GM19397 (cell line): ENCODE results near the gene PTGR1.
"Not testable (repeated sequence)": the region's sequence is repeated elsewhere in the genome, so short reads cannot be mapped to it uniquely, and the experiment has no call there.

Experiments used
- ATAC-seq: cut with Tn5 transposase; IDR thresholded peaks from one replicate; pipeline ENCODE4 v1.9.1; 2021; ENCODE audit warnings: mild to moderate bottlenecking, moderate library complexity; ENCODE audit not compliant: unreplicated experiment

The PTGR1 gene

DNA sequence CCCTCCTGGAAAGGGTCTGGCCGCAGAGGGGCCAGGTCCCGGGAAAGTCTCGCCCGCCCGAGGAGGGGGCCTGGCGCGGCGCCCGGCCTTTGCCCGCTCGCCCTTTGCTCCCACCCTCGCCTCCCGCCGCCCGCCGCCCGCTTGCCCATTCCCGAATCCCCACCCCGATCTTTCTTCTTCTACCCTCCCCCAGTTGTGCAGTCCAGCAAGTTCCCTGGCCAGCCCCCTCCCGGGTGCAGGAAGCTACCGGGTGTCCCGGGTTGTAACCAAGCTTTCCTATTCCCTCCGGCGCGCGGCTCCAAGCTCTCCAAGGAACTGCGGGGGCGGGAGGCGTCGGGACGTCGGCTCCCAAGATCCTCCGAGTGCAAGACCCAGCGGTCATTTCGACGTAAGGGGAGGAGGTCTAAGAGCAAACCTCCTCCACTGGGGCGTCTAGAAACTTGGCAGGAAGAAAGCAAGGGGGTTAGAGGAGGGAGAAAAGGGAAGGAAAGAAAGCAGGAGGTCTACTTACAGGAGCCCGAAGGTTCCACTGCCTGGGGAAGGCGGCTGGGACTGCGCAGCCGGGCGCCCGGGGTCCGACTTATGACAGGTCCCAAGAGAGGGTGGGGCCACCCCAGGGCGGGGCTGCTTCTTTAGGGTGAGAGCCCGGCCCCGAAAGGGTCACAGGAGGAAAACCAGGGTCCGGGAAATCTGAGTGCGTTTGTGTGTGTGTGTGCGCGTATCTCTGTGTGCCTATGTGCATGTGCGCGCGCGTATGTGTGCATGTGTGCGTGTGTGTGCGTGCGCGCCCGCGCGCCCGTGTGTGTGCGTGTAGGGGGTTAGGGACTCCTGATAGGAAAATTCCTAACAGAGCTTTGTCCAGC is at the start of gene PTGR1:
PTGR1 (minus strand) TSS at position 556 of the 863 bp plus-strand sequence. CDS start 2,225 bp downstream, outside the sequence.
- no peak for ATAC-seq

- no peak for ATAC-seq
Observed at GRCh38 chr9:111649016-111649415, 49.6 kb upstream of the PTGR1 start.

- no peak for ATAC-seq
Observed at GRCh38 chr9:111648066-111648465, 48.6 kb upstream of the PTGR1 start.

GRCh38 chr9:111646417-111646816 is 47.0 kb upstream of the PTGR1 start:
- ATAC-seq = no peak

GRCh38 chr9:111645806-111646205 is 46.4 kb upstream of the PTGR1 start:
- ATAC-seq = no peak

GRCh38 chr9:111644195-111644772 is 44.8 kb upstream of the PTGR1 start:
- no peak for ATAC-seq

DNA sequence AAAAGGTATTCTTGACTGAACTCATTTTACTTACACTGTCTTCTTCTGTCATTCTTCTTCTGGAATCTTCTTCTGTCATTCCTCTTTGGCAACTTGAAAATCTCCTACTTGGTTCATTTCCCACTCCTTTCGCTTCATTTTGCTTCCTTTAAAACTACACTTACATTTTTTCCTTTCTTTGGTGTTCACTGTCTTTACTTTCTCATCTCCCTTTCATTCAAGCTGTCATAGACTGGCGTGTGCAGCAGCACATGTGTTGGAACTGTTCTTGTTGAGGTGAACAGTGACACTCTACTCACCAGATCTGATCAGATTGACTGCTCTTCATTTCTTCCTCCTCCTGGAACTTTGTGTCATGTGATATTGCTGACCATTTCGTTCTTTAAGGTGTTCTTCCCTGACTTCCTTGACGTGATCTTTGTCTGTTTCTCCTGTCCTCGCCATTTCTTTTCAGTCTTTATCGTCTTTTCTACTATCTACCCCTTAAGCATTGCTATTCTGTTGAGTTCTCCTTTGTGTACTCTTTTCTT is 38.0 kb upstream of the PTGR1 start:
- no peak for ATAC-seq

- ATAC-seq = no peak
Observed at GRCh38 chr9:111634860-111635259, 35.4 kb upstream of the PTGR1 start.

GRCh38 chr9:111633389-111633736 is 33.9 kb upstream of the PTGR1 start:
- no peak for ATAC-seq

- ATAC-seq = no peak
Observed at GRCh38 chr9:111632695-111633388, 33.4 kb upstream of the PTGR1 start.

GRCh38 chr9:111632060-111632459 is 32.6 kb upstream of the PTGR1 start:
- ATAC-seq = no peak

DNA sequence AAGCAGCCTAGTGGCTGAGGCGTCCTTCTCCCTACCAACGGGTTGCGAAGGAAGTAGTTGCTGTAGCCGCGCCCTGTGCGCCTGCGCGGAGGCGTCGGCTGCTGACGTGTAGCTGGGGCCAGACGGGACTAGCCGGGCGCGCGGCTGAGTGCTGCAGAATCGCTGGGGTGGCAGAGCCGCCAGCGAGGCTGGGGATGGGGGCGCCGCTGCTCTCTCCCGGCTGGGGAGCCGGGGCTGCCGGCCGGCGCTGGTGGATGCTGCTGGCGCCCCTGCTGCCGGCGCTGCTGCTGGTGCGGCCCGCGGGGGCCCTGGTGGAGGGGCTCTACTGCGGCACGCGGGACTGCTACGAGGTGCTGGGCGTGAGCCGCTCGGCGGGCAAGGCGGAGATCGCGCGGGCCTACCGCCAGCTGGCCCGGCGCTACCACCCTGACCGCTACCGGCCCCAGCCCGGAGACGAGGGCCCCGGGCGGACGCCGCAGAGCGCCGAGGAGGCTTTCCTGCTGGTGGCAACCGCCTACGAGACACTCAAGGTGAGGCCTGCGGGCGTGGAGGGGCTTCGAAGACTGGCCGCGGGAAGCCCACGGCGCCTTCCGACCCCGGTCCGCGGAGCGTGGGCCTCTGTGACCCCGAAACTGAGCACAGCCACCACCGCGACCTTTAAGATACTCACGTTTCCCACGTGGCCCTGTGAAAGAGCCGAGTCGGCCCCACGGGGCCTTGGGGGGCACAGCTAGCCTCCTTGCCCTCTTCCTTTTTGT is 31.9 kb upstream of the PTGR1 start, which contains the start of gene DNAJC25:
DNAJC25 (plus strand) TSS at position 121 of the 758 bp plus-strand sequence; CDS start at position 195, 74 bp downstream.
- peak; percentile 98 for ATAC-seq

- no peak for ATAC-seq
Observed at GRCh38 chr9:111630964-111631213, 31.4 kb upstream of the PTGR1 start.

GRCh38 chr9:111630182-111630963 is 30.9 kb upstream of the PTGR1 start:
- ATAC-seq = peak; percentile 11

- no peak for ATAC-seq
Observed at GRCh38 chr9:111628411-111628810, 29.0 kb upstream of the PTGR1 start.

- no peak for ATAC-seq
Observed at GRCh38 chr9:111627260-111627963, 28.0 kb upstream of the PTGR1 start.

DNA sequence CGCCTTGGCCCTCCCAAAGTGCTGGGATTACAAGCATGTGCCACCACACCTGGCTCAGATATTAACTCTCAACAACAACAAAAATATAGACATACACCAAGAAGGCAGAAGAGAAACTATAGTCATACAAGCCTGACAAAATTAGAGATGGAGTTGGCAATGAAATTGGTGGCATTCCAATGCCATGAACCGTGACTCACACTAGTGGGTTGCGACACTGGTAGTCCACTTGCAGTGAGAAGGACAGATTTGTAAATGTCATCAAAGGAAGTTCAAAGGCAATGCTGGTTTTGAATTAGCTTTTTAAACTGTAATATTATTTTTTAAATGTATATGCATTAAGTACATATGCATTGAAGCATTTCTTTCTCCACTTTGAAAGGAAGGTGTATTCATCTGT is 23.2 kb upstream of the PTGR1 start:
- no peak for ATAC-seq

DNA sequence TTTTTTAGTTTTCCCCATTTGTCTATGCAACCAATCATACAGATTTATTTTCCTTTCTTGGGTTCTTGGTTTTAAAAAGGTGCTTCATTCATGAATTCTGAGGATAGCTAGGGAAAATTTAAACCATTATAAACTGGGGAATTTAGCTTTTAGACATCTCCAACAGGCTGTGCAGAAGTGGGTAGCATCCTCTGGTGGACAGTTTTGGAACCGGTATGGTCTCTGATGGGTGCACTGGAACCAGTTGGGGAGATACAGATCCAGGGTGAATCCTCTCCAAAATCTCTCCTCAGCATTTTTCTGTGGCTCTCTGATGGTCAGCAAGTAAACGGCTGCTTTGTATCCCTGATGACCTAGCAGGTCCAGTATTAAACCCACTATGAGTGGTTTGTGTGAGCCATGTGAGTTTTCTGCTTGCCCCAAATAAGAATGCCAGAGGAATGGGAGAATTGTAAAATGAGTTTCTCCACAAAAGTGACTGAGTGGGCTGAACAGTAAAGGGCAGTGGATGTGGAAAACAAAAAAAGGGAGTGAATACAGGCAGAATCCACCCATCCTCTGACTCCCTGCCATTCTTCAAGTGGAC is 22.5 kb upstream of the PTGR1 start:
- no peak for ATAC-seq

- ATAC-seq = not testable (repeated sequence)
Observed at GRCh38 chr9:111617349-111617748, 17.9 kb upstream of the PTGR1 start.
